ENCODE data around the gene PCBP4.

- TF ChIP-seq EZH2phosphoT487 (IDR thresholded peaks at IDR 0.05; ENCODE audit: insufficient read depth, low read depth): no peak
- no peak for TF ChIP-seq EZH2 (IDR thresholded peaks at IDR 0.05; ENCODE audit: insufficient read depth, poor library complexity, severe bottlenecking)
These were observed 1.0 kb upstream of the PCBP4 start for GRCh38 chr3:51968170-51968775.

Measured in GM23248 (cell line).